SU-DHL-6 (cell line): ENCODE results near the gene MLIP.
"Not testable (repeated sequence)": the region's sequence is repeated elsewhere in the genome, so short reads cannot be mapped to it uniquely, and the experiment has no call there.

ENCODE experiments used
- H2AFZ ChIP-seq: fragments of 200-600 bp; sonication (generic); 2 replicates; pipeline ENCODE4 v1.6.1; 2014; ENCODE audit warnings: low read depth, mild to moderate bottlenecking, moderate library complexity, mixed read lengths, antibody characterized with exemption, low read length; ENCODE audit not compliant: severe bottlenecking
- H3F3A ChIP-seq: fragments of 200-600 bp; shearing (Covaris generic); 2 replicates; pipeline ENCODE4 v1.6.0; 2016; ENCODE audit warnings: antibody characterized with exemption, mild to moderate bottlenecking; ENCODE audit not compliant: insufficient read depth
- H3K27ac ChIP-seq: fragments of 200-600 bp; sonication (generic); 2 replicates; pipeline ENCODE4 v1.5.1; 2016; ENCODE audit warnings: low read depth, mild to moderate bottlenecking, low read length, moderate library complexity, mixed read lengths
- H3K27me3 ChIP-seq: fragments of 200-600 bp; sonication (generic), shearing (Covaris generic); 2 replicates; pipeline ENCODE4 v1.6.0; 2014; ENCODE audit warnings: mild to moderate bottlenecking, low read length
- H3K36me3 ChIP-seq: fragments of 200-600 bp; sonication (generic); 2 replicates; pipeline ENCODE4 v1.6.1; 2014; ENCODE audit warnings: mild to moderate bottlenecking, low read length, mixed read lengths
- H3K4me2 ChIP-seq: fragments of 300-600, 200-600 bp; shearing (Covaris generic), sonication (generic); 2 replicates; pipeline ENCODE4 v1.6.0; 2014; ENCODE audit warnings: low read length, low read depth, mild to moderate bottlenecking; ENCODE audit not compliant: poor library complexity, severe bottlenecking
- H3K4me3 ChIP-seq: fragments of 200-600 bp; sonication (generic); 2 replicates; pipeline ENCODE4 v1.5.1; 2014; ENCODE audit warnings: antibody characterized with exemption, low read length, mild to moderate bottlenecking, mixed read lengths; ENCODE audit not compliant: insufficient read depth, poor library complexity, severe bottlenecking
- H3K79me2 ChIP-seq: fragments of 200-600 bp; sonication (generic); 2 replicates; pipeline ENCODE4 v1.6.1; 2014; ENCODE audit warnings: mild to moderate bottlenecking, low read length, moderate library complexity; ENCODE audit not compliant: insufficient read depth
- H3K9ac ChIP-seq: fragments of 200-600 bp; sonication (generic); 2 replicates; pipeline ENCODE4 v1.7.0; 2014; ENCODE audit warnings: mild to moderate bottlenecking, low read length
- H3K9me2 ChIP-seq: fragments of 200-600 bp; sonication (generic); replicated peaks from 2 replicates; pipeline ENCODE4 v1.6.1; 2014; ENCODE audit warnings: low read length; ENCODE audit not compliant: insufficient read depth
- H3K9me3 ChIP-seq: fragments of 200-600 bp; sonication (generic); 2 replicates; pipeline ENCODE4 v1.6.1; 2014; ENCODE audit warnings: low read length, mixed read lengths; ENCODE audit not compliant: insufficient read depth
- H4K20me1 ChIP-seq: fragments of 200-600 bp; sonication (generic); 2 replicates; pipeline ENCODE4 v1.6.1; 2014; ENCODE audit warnings: low read depth, mild to moderate bottlenecking, antibody characterized with exemption, low read length, moderate library complexity, mixed read lengths
- EZH2phosphoT487 ChIP-seq: fragments of 200-600 bp; sonication (generic), shearing (Covaris generic); conservative IDR thresholded peaks from 2 replicates; pipeline ENCODE4 v1.6.1; 2018; ENCODE audit warnings: mild to moderate bottlenecking, antibody characterized with exemption, low read length, moderate library complexity, mixed read lengths
- TF ChIP-seq, protein P1 (sequence below): fragments of 200-600 bp; sonication (generic); IDR thresholded peaks from one replicate; pipeline ENCODE4 v1.5.1; 2017; ENCODE audit warnings: antibody characterized with exemption, mild to moderate bottlenecking, low read length, moderate library complexity; ENCODE audit not compliant: insufficient read depth, poor library complexity, severe bottlenecking

Gene MLIP

DNA sequence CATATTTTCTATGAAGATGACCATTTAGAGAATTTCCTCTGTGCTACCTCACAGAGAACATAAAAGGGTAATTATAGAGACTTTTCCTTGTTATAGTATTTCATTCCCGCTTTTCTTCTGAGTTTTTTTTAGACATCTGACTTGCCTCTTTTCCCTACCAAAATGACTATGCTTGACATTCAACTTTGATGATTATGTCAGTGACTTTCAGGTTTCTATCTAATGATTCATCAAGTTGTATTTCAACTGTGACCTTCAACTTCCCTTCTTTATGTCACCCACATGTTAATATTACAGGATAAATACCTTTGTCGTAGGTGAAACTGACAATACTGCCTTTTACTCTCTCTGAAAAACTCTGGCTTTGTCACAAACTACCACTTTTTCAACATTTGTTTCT, 95.3 kb downstream of the MLIP start:
- Histone ChIP-seq H3K4me3 (no peak overlapping the region), H3K27me3 (no peaks in the 10 kb centered on the region), H3K79me2 (no peaks in the 10 kb centered on the region), H3K4me2 (no peak overlapping the region), H3F3A (no peaks in the 10 kb centered on the region), H3K9me3 (no peaks in the 10 kb centered on the region), H3K9ac (no peak overlapping the region), H2AFZ (no peak overlapping the region), H3K36me3 (no peaks in the 10 kb centered on the region), H3K9me2 (no peaks in the 10 kb centered on the region), H3K27ac (no peak overlapping the region), H4K20me1 (no peaks in the 10 kb centered on the region)
- TF ChIP-seq, protein P1, sequence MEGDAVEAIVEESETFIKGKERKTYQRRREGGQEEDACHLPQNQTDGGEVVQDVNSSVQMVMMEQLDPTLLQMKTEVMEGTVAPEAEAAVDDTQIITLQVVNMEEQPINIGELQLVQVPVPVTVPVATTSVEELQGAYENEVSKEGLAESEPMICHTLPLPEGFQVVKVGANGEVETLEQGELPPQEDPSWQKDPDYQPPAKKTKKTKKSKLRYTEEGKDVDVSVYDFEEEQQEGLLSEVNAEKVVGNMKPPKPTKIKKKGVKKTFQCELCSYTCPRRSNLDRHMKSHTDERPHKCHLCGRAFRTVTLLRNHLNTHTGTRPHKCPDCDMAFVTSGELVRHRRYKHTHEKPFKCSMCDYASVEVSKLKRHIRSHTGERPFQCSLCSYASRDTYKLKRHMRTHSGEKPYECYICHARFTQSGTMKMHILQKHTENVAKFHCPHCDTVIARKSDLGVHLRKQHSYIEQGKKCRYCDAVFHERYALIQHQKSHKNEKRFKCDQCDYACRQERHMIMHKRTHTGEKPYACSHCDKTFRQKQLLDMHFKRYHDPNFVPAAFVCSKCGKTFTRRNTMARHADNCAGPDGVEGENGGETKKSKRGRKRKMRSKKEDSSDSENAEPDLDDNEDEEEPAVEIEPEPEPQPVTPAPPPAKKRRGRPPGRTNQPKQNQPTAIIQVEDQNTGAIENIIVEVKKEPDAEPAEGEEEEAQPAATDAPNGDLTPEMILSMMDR, result no peak
- no peak for TF ChIP-seq EZH2phosphoT487

DNA sequence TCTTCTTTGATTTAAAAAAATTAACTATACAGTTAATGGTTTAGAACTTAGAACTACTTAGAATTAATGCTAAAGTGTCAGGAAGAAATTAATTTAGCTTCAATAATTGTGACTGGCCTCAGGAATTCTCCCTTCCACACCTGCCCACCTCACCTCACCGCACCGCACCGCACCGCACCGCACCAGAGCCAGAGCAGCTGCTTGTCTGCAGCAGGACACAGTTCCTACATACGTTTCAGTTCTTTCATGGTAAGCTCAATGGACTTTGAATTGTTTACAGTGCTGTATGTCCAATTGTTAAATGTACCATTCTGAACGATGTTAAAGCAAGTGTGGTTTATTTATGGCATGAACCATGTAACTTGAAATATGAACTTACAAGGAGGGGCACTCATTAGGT, 98.7 kb downstream of the MLIP start:
- not testable (repeated sequence) for H3K27ac ChIP-seq, H3K9me3 ChIP-seq, H3K36me3 ChIP-seq, H4K20me1 ChIP-seq, H3F3A ChIP-seq, H3K9me2 ChIP-seq, H3K27me3 ChIP-seq, H2AFZ ChIP-seq, H3K4me2 ChIP-seq, H3K79me2 ChIP-seq, H3K9ac ChIP-seq, H3K4me3 ChIP-seq

DNA sequence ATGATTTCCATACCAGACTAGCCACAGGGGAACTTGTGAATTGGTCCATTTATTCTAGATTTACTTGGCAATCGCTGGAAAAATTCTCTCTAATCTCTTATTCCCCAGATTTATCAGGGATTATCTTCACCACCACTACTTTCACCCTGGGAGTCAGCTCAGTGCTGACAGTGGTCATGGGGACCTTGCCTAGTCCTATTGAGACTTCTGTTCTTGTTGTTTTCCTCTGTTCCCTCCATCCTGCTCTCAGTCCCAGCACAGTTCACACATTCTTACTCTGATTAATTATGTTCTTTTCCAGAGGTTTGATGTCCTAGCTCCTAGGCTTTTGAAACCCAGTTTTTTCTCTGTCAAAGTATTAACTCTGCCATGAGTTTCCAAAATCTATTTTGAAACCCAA, 103.0 kb downstream of the MLIP start:
- Histone ChIP-seq H4K20me1 (no peaks in the 10 kb centered on the region), H3K9ac (no peak overlapping the region), H2AFZ (no peak overlapping the region), H3K4me2 (no peak overlapping the region), H3K79me2 (no peaks in the 10 kb centered on the region), H3K9me2 (no peaks in the 10 kb centered on the region), H3K4me3 (no peak overlapping the region), H3K9me3 (no peaks in the 10 kb centered on the region), H3K27me3 (no peaks in the 10 kb centered on the region), H3F3A (no peaks in the 10 kb centered on the region), H3K27ac (no peak overlapping the region), H3K36me3 (no peaks in the 10 kb centered on the region)
- TF ChIP-seq, protein P1, result no peak

DNA sequence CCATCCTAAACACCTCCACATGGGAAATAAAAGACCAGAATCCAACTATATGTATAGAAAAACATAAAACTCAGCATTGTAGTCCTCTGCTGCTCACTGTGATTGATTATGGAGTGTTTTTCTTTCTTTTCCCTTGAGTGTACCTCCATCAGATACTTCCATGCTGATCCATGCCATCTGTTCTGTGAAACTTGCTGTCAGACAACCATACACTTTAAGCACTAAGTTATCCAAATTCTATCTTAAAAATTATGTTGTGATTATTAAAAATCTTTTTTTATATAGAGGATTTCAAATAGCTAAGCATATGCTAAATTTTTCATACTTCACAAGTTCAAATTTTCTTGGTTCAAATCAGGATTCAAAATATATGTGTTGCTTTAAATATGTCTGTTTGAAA, 105.1 kb downstream of the MLIP start:
- H3K9me2 ChIP-seq, result no peaks in the 10 kb centered on the region
- no peaks in the 10 kb centered on the region for H3K79me2 ChIP-seq
- no peak overlapping the region for H3K4me2 ChIP-seq
- H3K27ac ChIP-seq, result no peak overlapping the region
- H3K36me3 ChIP-seq, result no peaks in the 10 kb centered on the region
- no peaks in the 10 kb centered on the region for H3K9me3 ChIP-seq
- no peak overlapping the region for H3K9ac ChIP-seq
- no peak for TF ChIP-seq EZH2phosphoT487
- TF ChIP-seq, protein P1, result no peak
- H3K27me3 ChIP-seq, result no peaks in the 10 kb centered on the region
- H4K20me1 ChIP-seq, result no peaks in the 10 kb centered on the region; the same call in 1 of the 2 replicates
- H2AFZ ChIP-seq, result no peak overlapping the region
- H3F3A ChIP-seq, result no peaks in the 10 kb centered on the region
- H3K4me3 ChIP-seq, result no peak overlapping the region
